ENCODE measurements around the gene LRP11. TPM values are rescaled to one million over a fixed set of nuclear protein-coding genes. Genes with fewer than 3 reads are reported as not detected.

LRP11 gene
- total and polyA plus RNA-seq, 2 of the 13 experiments (the other 11 are each of a cell fraction or from before 2014, with no cell fraction given): 32.4 to 48.9 TPM

GRCh38 chr6:149861603-149862423 is 2.3 kb downstream of the LRP11 start (continued):
- TF ChIP-seq ZNF550 (CRISPR knock-in tag; IDR thresholded peaks at IDR 0.05; ENCODE audit: borderline replicate concordance): no peak
- TF ChIP-seq THAP11 (CRISPR knock-in tag; IDR thresholded peaks at IDR 0.05): no peak
- no peak for TF ChIP-seq HNRNPK (IDR thresholded peaks at IDR 0.05; ENCODE audit: low read depth, low read length, poor library complexity, severe bottlenecking)
- TF ChIP-seq SAP130 (CRISPR knock-in tag; IDR thresholded peaks at IDR 0.05; ENCODE audit: low read depth): 0 out of 2 replicates have a peak, but pooled peaks have one; percentile 15
- TF ChIP-seq TBX2 (CRISPR knock-in tag; IDR thresholded peaks at IDR 0.05; ENCODE audit: borderline replicate concordance): 0 out of 2 replicates have a peak, but pooled peaks have one; percentile 10
- TF ChIP-seq ZNF337 (CRISPR knock-in tag; IDR thresholded peaks at IDR 0.05; ENCODE audit: borderline replicate concordance, low read depth): no peak
- no peak for TF ChIP-seq ZNF513 (CRISPR knock-in tag; conservative IDR thresholded peaks at IDR 0.05)
- TF ChIP-seq ZFP62 (CRISPR knock-in tag; IDR thresholded peaks at IDR 0.05): no peak
- TF ChIP-seq NFYB (CRISPR knock-in tag; IDR thresholded peaks at IDR 0.05): no peak
- TF ChIP-seq MYPOP (CRISPR knock-in tag; IDR thresholded peaks at IDR 0.05): no peak
- TF ChIP-seq, protein P1, sequence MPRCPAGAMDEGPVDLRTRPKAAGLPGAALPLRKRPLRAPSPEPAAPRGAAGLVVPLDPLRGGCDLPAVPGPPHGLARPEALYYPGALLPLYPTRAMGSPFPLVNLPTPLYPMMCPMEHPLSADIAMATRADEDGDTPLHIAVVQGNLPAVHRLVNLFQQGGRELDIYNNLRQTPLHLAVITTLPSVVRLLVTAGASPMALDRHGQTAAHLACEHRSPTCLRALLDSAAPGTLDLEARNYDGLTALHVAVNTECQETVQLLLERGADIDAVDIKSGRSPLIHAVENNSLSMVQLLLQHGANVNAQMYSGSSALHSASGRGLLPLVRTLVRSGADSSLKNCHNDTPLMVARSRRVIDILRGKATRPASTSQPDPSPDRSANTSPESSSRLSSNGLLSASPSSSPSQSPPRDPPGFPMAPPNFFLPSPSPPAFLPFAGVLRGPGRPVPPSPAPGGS (CRISPR knock-in tag; IDR thresholded peaks at IDR 0.05): no peak
- TF ChIP-seq ZNF572 (CRISPR knock-in tag; IDR thresholded peaks at IDR 0.05): no peak
- TF ChIP-seq MATR3 (CRISPR knock-in tag; IDR thresholded peaks at IDR 0.05): no peak
- no peak for TF ChIP-seq ZNF768 (CRISPR knock-in tag; IDR thresholded peaks at IDR 0.05)
- no peak for TF ChIP-seq NFIB (CRISPR knock-in tag; IDR thresholded peaks at IDR 0.05; ENCODE audit: borderline replicate concordance)
- no peak for TF ChIP-seq CENPX (CRISPR knock-in tag; IDR thresholded peaks at IDR 0.05)
- TF ChIP-seq SNAPC4 (CRISPR knock-in tag; IDR thresholded peaks at IDR 0.05): no peak
- TF ChIP-seq SMAD3 (CRISPR knock-in tag; IDR thresholded peaks at IDR 0.05): peak; percentile 63; the same call in 1 of the 2 replicates
- peak in 1 of 2 experiments; percentile 31; a peak in 1 of 4 replicates for TF ChIP-seq POLR2A (IDR thresholded peaks at IDR 0.05; ENCODE audit: insufficient read depth in 1 of 2, low read depth in 2 of 2, low read length in 2 of 2)
- no peak for TF ChIP-seq MAF1 (CRISPR knock-in tag; IDR thresholded peaks at IDR 0.05; ENCODE audit: borderline replicate concordance)
